Ovary (tissue), 9 donors: ENCODE measurements around the gene FGF5. TPM values are rescaled to one million over a fixed set of nuclear protein-coding genes. Genes with fewer than 3 reads are reported as not detected.
"Not testable (repeated sequence)": the region's sequence is repeated elsewhere in the genome, so short reads cannot be mapped to it uniquely, and the experiment has no call there.

ENCODE experiments used
- DNase-seq, 5 donors: peaks; one replicate each; pipeline ENCODE4 v3.0.0-alpha.2; 2019 to 2020
- H3K27ac ChIP-seq, 2 donors: fragments of 200-600 bp; one replicate each; pipeline versions ENCODE4 v1.5.1 to v1.8.0; 2019 to 2022
- H3K27me3 ChIP-seq: fragments of 200-600 bp; one replicate; pipeline ENCODE4 v1.8.0; 2022
- H3K36me3 ChIP-seq: fragments of 200-600 bp; sonication (generic); one replicate; pipeline ENCODE4 v1.5.1; 2019
- H3K4me1 ChIP-seq: one replicate; pipeline ENCODE4 v1.8.1; 2013; ENCODE audit warnings: mild to moderate bottlenecking, moderate library complexity; ENCODE audit not compliant: insufficient read depth
- H3K4me3 ChIP-seq: fragments of 200-600 bp; sonication (generic); one replicate; pipeline ENCODE4 v1.5.1; 2017
- H3K9me3 ChIP-seq, 2 donors: fragments of 200-600 bp in 1 of 2; sonication (generic) in 1 of 2; one replicate each; pipeline versions ENCODE4 v1.5.1 to v1.8.1; 2013 to 2019; ENCODE audit warnings: mild to moderate bottlenecking in 1 of 2, moderate library complexity in 1 of 2
- EP300 ChIP-seq: sonication (generic); formaldehyde crosslinking; IDR thresholded peaks from one replicate; pipeline ENCODE4 v1.6.1; 2017; ENCODE audit warnings: antibody characterized with exemption
- POLR2A ChIP-seq: fragments of 450-650 bp; IDR thresholded peaks from one replicate; pipeline ENCODE4 v1.6.1; 2017; ENCODE audit warnings: antibody characterized with exemption, mild to moderate bottlenecking, moderate library complexity
- WGBS, 3 donors: extraction: QIAGEN DNeasy Blood & Tissue Kit in 1 of 3; methylation state at CpG; one replicate each; pipeline versions ENCODE4 v1.1.5 to v1.1.7; 2013 to 2017; 5-methylcytosine and 5-hydroxymethylcytosine counted together
- intact Hi-C, 4 donors: fragments of 100-400 bp; cut with DNase I; formaldehyde crosslinking; loops; one replicate each; pipeline versions ENCODE4 v1.11.0 to v1.15.1; 2022 to 2023
- polyA plus RNA-seq, 2 donors: library from polyadenylated mRNA; stranded (reverse); fragments of 200-250 nt in 1 of 2; fragments of 350-450 nt in 1 of 2; fragmentation: Illumina TruSeq in 1 of 2; extraction: RNeasy Lipid Tissue Mini Kit (QIAGEN cat#74804) in 1 of 2; gene quantifications; one replicate each; pipeline ENCODE4 v1.2.3, GENCODE V29; 2013 to 2014
- total RNA-seq, 7 donors: library from RNA; depleted of rRNA in 2 of 7; stranded (reverse); fragments of >200 nt in 2 of 7; fragmentation: NEBNext Ultra II Directional in 3 of 7; extraction: Animal tissue kit (Norgen Biotek cat#: 25700) in 3 of 7; gene quantifications; one replicate each; pipeline versions ENCODE4 v1.1.0 to v1.2.4, GENCODE V29; 2016 to 2023
- TF ChIP-seq, protein P1 (sequence below), 3 donors: fragments of 450-650 bp in 2 of 3; fragments of 200-600 bp in 1 of 3; IDR thresholded peaks; one replicate each; pipeline versions ENCODE4 v1.5.1 to v1.8.0; 2016 to 2022; ENCODE audit warnings: antibody characterized with exemption in 3 of 3, mild to moderate bottlenecking in 1 of 3
- donor health status: DM: no; HTN: no; CAD: no; lungs with moderate emphysema.
- donor health status: DM: no; HTN: no; CAD: no.
- donor health status: Bipolar disorder and iron deficiency.
- donor health status: DM: yes; HTN: yes; CAD: no.
- donor health status: DM: no; HTN: no; CAD: no.
- donor health status: DM: yes; HTN: yes; CAD: no.

Gene FGF5
- total and polyA plus RNA-seq, 9 donors: 0.03 to 1.8 (median 0.19) TPM; not detected in 3

DNA sequence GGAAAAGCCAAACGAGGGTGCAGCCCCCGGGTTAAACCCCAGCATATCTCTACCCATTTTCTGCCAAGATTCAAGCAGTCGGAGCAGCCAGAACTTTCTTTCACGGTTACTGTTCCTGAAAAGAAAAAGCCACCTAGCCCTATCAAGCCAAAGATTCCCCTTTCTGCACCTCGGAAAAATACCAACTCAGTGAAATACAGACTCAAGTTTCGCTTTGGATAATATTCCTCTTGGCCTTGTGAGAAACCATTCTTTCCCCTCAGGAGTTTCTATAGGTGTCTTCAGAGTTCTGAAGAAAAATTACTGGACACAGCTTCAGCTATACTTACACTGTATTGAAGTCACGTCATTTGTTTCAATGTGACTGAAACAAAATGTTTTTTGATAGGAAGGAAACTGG, 20.0 kb downstream of the FGF5 start:
- H3K27me3 ChIP-seq: no peaks in the 10 kb centered on the region
- H3K36me3 ChIP-seq: no peaks in the 10 kb centered on the region
- no peak for TF ChIP-seq POLR2A
- TF ChIP-seq, protein P1, sequence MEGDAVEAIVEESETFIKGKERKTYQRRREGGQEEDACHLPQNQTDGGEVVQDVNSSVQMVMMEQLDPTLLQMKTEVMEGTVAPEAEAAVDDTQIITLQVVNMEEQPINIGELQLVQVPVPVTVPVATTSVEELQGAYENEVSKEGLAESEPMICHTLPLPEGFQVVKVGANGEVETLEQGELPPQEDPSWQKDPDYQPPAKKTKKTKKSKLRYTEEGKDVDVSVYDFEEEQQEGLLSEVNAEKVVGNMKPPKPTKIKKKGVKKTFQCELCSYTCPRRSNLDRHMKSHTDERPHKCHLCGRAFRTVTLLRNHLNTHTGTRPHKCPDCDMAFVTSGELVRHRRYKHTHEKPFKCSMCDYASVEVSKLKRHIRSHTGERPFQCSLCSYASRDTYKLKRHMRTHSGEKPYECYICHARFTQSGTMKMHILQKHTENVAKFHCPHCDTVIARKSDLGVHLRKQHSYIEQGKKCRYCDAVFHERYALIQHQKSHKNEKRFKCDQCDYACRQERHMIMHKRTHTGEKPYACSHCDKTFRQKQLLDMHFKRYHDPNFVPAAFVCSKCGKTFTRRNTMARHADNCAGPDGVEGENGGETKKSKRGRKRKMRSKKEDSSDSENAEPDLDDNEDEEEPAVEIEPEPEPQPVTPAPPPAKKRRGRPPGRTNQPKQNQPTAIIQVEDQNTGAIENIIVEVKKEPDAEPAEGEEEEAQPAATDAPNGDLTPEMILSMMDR (IDR thresholded peaks at IDR 0.05): no peak
- no peak for TF ChIP-seq EP300
- no peaks in the 10 kb centered on the region for H3K9me3 ChIP-seq
- no peak overlapping the region for H3K4me3 ChIP-seq
- H3K27ac ChIP-seq: no peak overlapping the region
- no peak for DNase-seq
- no peaks in the 10 kb centered on the region for H3K4me1 ChIP-seq
- WGBS, 3 donors: 27 to 34% (median 33%) methylated on average over 7 of the region's 7 CpGs
- intact Hi-C loops: no loop called here

DNA sequence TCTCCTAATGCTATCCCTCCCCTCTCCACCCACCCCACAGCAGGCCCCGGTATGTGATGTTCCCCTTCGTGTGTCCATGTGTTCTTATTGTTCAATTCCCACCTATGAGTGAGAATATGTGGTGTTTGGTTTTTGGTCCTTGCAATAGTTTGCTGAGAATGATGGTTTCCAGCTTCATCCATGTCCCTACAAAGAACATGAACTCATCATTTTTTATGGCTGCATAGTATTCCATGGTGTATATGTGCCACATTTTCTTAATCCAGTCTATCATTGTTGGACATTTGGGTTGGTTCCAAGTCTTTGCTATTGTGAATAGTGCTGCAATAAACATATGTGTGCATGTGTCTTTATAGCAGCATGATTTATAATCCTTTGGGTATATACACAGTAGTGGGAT, 24.2 kb downstream of the FGF5 start:
- H3K27ac ChIP-seq, DNase-seq, intact Hi-C loops, H3K4me3 ChIP-seq, H3K27me3 ChIP-seq, H3K9me3 ChIP-seq, H3K4me1 ChIP-seq, H3K36me3 ChIP-seq: not testable (repeated sequence)
- WGBS, 3 donors: 93 to 97% (median 97%) methylated on average over 2 of the region's 2 CpGs

DNA sequence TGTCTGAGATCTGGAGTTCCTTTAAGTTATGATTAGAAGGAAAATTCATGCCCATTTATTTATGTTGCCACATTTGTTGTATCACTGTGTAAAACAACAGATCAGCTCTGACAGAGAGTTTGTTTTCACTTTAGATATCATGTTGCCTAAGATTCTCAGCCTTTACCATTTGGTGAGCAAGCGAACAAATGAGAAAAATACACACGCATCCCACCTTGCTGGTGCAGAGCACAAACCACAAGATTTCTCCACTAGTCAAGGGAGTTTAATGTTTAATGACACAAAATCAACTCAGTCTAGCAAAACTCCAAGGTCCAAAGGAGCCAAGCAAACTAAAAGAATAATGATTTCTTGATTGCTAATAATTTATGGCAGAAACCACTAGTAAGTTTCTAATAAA, 27.7 kb downstream of the FGF5 start:
- Histone ChIP-seq H3K27ac (no peak overlapping the region), H3K4me1 (no peaks in the 10 kb centered on the region), H3K27me3 (no peaks in the 10 kb centered on the region), H3K36me3 (no peaks in the 10 kb centered on the region), H3K4me3 (no peak overlapping the region), H3K9me3 (no peaks in the 10 kb centered on the region)
- TF ChIP-seq POLR2A: no peak
- no peak for DNase-seq
- 39 to 55% (median 44%) methylated on average over 2 of the region's 2 CpGs for WGBS, 3 donors
- intact Hi-C loops: no loop called here

DNA sequence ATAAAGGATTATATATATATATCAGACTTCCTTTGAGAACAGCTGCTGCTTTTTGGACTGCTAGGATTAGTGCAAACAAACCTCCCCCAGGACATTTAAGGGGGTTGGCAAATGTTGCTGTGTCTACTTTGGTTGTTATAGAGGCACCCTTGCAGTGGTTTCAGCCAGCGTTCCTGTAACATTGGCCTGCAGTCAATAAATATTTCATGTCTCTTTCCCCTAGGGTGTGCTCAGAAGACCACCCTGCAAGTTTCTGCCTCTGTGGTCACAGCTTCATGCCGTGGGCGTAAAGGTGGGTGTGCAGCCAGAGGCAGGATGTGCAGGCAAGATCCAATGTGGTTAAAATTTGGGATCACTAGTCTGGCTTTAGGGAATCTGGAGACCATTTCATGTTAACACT, 28.9 kb downstream of the FGF5 start:
- H3K9me3 ChIP-seq: no peaks in the 10 kb centered on the region
- no peak overlapping the region for H3K4me3 ChIP-seq
- TF ChIP-seq POLR2A (no peak), EP300 (no peak)
- TF ChIP-seq, protein P1 (IDR thresholded peaks at IDR 0.05): no peak

DNA sequence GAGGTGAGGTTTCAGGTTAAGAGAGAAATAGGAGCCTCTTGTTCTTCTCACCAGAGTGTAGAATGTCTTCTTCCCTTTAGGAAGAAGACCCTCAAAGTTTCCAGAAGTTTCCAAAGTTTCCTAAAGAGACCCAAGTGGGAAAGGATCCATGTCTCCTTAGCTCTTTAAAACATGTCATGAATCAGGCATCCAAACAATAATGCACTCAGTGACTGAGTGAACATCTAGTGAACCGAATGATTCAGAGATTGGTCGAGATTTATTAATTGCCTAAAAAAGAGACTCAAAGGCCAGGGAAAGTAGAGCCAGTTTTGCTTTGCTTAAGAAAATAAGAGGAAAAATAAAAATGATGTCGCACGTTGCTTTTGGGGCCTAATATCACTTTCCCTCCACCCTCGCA, 29.4 kb downstream of the FGF5 start:
- intact Hi-C loops: no loop called here
- Histone ChIP-seq H3K4me1 (no peaks in the 10 kb centered on the region), H3K27ac (no peak overlapping the region), H3K4me3 (no peak overlapping the region), H3K36me3 (no peaks in the 10 kb centered on the region), H3K9me3 (no peaks in the 10 kb centered on the region), H3K27me3 (no peaks in the 10 kb centered on the region)
- WGBS, 3 donors: 84 to 86% (median 85%) methylated on average over 5 of the region's 5 CpGs
- TF ChIP-seq POLR2A: no peak
- TF ChIP-seq, protein P1 (IDR thresholded peaks at IDR 0.05): no peak
- no peak for TF ChIP-seq EP300
- DNase-seq: no peak

More for the DNA sequence above, 28.9 kb downstream of the FGF5 start:
- WGBS, 3 donors: 13 to 21% (median 19%) methylated on average over 3 of the region's 3 CpGs
- intact Hi-C loops: no loop called here
- Histone ChIP-seq H3K27ac (no peak overlapping the region), H3K36me3 (no peaks in the 10 kb centered on the region), H3K4me1 (no peaks in the 10 kb centered on the region), H3K27me3 (no peaks in the 10 kb centered on the region)
- DNase-seq: no peak

DNA sequence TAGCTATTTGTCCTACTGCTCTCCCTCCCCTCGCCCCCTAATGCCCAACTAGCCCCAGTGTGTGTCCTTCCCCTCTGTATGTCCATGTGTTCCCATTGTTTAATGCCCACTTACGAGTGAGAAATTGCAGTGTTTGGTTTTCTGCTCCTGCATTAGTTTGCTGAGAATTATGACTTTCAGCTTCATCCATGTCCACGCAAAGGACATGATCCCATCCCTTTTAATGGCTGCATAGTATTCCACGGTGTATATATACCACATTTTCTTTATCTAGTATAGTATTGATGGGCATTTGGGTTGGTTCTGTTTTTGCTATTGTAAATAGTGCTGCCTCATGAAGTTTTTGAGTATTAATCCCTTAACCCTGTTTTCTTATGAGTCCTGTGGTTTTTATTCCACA, 35.4 kb downstream of the FGF5 start:
- no peak for DNase-seq
- no peak overlapping the region for H3K4me3 ChIP-seq
- H3K9me3 ChIP-seq: no peaks in the 10 kb centered on the region
- intact Hi-C loops: no loop called here
- no peak overlapping the region for H3K27ac ChIP-seq
- no peaks in the 10 kb centered on the region for H3K4me1 ChIP-seq
- H3K36me3 ChIP-seq: no peaks in the 10 kb centered on the region
- H3K27me3 ChIP-seq: no peaks in the 10 kb centered on the region
- WGBS, 3 donors: 66 to 88% (median 85%) methylated on average over 4 of the region's 4 CpGs
- TF ChIP-seq, protein P1 (IDR thresholded peaks at IDR 0.05): no peak
- TF ChIP-seq POLR2A: no peak
- no peak for TF ChIP-seq EP300
